ENCODE results near the gene ACKR3. TPM values are rescaled to one million over a fixed set of nuclear protein-coding genes. Genes with fewer than 3 reads are reported as not detected.

The ACKR3 gene
- total RNA-seq, 2 experiments from 2014 or later: 0.61 to 0.74 TPM

- ATAC-seq (ENCODE audit: poor library complexity) (no peak), DNase-seq (no peak)
- no peak overlapping the region for H3K27ac ChIP-seq (ENCODE audit: low read depth in 1 of 2, low read length in 2 of 2)
- H3K27me3 ChIP-seq (ENCODE audit: control insufficient read depth in 1 of 2, insufficient read depth in 2 of 2, low read length in 2 of 2): no peaks in the 10 kb centered on the region
- H3K36me3 ChIP-seq (ENCODE audit: insufficient read depth, low read length): peaks cover 22% of the 10 kb centered on the region
- H3K9me3 Mint-ChIP-seq: no peaks in the 10 kb centered on the region
- H3K9me3 ChIP-seq (ENCODE audit: control insufficient read depth in 1 of 2, insufficient read depth in 1 of 2, low read length in 2 of 2): no peaks in the 10 kb centered on the region
- H3K36me3 Mint-ChIP-seq (ENCODE audit: low read depth): peaks cover 43% of the 10 kb centered on the region
- no peaks in the 10 kb centered on the region for H3K27me3 Mint-ChIP-seq
- ChIA-PET POLR2A (no interaction called here), CTCF (no interaction called here)
- no peak overlapping the region for H3K27ac Mint-ChIP-seq
- H3K4me3 ChIP-seq (ENCODE audit: low read length): no peak overlapping the region
- intact Hi-C loops (cut with DNase I, micrococcal nuclease): no loop called here
- no peaks in the 10 kb centered on the region for H3K4me1 Mint-ChIP-seq (ENCODE audit: low read depth)
- no peak for TF ChIP-seq CTCF (IDR thresholded peaks at IDR 0.05)
- H3K4me3 Mint-ChIP-seq: no peak overlapping the region
- no peaks in the 10 kb centered on the region for H3K4me1 ChIP-seq (ENCODE audit: insufficient read depth, low read length)
Measured at GRCh38 chr2:236582968-236583367, 13.3 kb downstream of the ACKR3 start.

GRCh38 chr2:236583621-236584203 is 14.1 kb downstream of the ACKR3 start:
- ATAC-seq (ENCODE audit: poor library complexity) (no peak), DNase-seq (no peak)
- H3K4me3 Mint-ChIP-seq: no peak overlapping the region
- ChIA-PET CTCF (no interaction called here), POLR2A (no interaction called here)
- TF ChIP-seq CTCF (IDR thresholded peaks at IDR 0.05): no peak
- Histone ChIP-seq H3K4me1 (ENCODE audit: insufficient read depth, low read length) (no peaks in the 10 kb centered on the region), H3K9me3 (ENCODE audit: control insufficient read depth in 1 of 2, insufficient read depth in 1 of 2, low read length in 2 of 2) (peaks cover 0 to 1% of the 10 kb centered on the region in 2 experiments), H3K36me3 (ENCODE audit: insufficient read depth, low read length) (peaks cover 22% of the 10 kb centered on the region), H3K27me3 (ENCODE audit: control insufficient read depth in 1 of 2, insufficient read depth in 2 of 2, low read length in 2 of 2) (no peaks in the 10 kb centered on the region), H3K4me3 (ENCODE audit: low read length) (no peak overlapping the region), H3K27ac (ENCODE audit: low read depth in 1 of 2, low read length in 2 of 2) (no peak overlapping the region)
- H3K27me3 Mint-ChIP-seq: no peaks in the 10 kb centered on the region
- intact Hi-C loops (cut with DNase I, micrococcal nuclease): no loop called here
- no peaks in the 10 kb centered on the region for H3K4me1 Mint-ChIP-seq (ENCODE audit: low read depth)
- peaks cover 42% of the 10 kb centered on the region for H3K36me3 Mint-ChIP-seq (ENCODE audit: low read depth)
- no peaks in the 10 kb centered on the region for H3K9me3 Mint-ChIP-seq
- no peak overlapping the region for H3K27ac Mint-ChIP-seq

DNA sequence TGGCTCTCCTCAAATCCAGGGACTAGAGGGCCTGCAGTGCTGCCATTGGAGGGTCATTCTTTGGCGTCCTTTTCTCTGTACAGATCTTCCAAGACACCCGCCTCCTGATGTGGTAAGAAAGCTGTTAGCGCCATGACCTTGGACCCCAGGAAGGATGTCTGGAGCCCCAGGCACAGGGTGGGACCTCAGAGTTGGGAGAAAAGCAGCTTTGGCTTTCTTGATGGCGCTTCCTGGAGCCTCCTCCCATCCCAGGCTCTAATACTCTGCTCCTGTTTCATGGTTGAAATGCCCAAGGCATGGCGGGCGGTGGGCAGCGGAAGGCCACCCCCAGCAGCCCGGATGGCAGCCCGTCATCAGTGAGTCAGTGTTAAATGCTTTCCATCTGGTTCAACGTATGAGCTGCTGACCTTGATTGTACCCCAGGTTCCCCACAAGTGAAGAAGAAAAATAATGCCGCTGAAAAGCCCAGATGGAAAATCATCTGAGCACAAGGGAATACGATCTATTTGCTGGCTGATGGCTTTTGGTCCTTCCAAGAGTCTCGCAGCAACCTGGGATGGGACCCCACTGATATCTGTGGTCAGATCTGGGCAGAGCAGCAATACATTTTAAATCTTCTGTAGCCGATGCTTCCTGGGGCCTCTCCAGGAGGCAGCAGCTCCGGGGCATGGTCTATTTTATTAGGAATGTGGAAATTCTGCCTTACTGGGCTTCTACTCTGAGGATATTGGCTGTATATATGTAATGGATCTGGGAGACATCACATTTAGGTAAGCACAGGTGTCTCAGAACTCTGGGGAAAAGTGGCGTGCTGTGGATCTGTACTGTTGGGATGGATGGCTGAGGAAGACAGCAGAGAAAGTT is 15.1 kb downstream of the ACKR3 start:
- no peak overlapping the region for H3K27ac Mint-ChIP-seq

More for the DNA sequence above, 15.1 kb downstream of the ACKR3 start:
- TF ChIP-seq CTCF (IDR thresholded peaks at IDR 0.05): no peak
- H3K9me3 ChIP-seq (ENCODE audit: control insufficient read depth in 1 of 2, insufficient read depth in 1 of 2, low read length in 2 of 2): peaks cover 0 to 7% of the 10 kb centered on the region in 2 experiments
- H3K9me3 Mint-ChIP-seq: no peaks in the 10 kb centered on the region
- intact Hi-C loops (cut with DNase I, micrococcal nuclease): no loop called here
- no peaks in the 10 kb centered on the region for H3K27me3 Mint-ChIP-seq
- no peak overlapping the region for H3K4me3 ChIP-seq (ENCODE audit: low read length)
- DNase-seq (no peak), ATAC-seq (ENCODE audit: poor library complexity) (no peak)
- H3K4me3 Mint-ChIP-seq: no peak overlapping the region
- peaks cover 31% of the 10 kb centered on the region for H3K36me3 Mint-ChIP-seq (ENCODE audit: low read depth)
- no peaks in the 10 kb centered on the region for H3K4me1 Mint-ChIP-seq (ENCODE audit: low read depth)
- H3K4me1 ChIP-seq (ENCODE audit: insufficient read depth, low read length): no peaks in the 10 kb centered on the region
- CTCF ChIA-PET: no interaction called here
- peaks cover 22% of the 10 kb centered on the region for H3K36me3 ChIP-seq (ENCODE audit: insufficient read depth, low read length)
- no peaks in the 10 kb centered on the region for H3K27me3 ChIP-seq (ENCODE audit: control insufficient read depth in 1 of 2, insufficient read depth in 2 of 2, low read length in 2 of 2)
- POLR2A ChIA-PET: no interaction called here
- no peak overlapping the region for H3K27ac ChIP-seq (ENCODE audit: low read depth in 1 of 2, low read length in 2 of 2)
